GM21723 (cell line): ENCODE data around the gene DDX51.
"Not testable (repeated sequence)": the region's sequence is repeated elsewhere in the genome, so short reads cannot be mapped to it uniquely, and the experiment has no call there.

ENCODE experiments used
- ATAC-seq: cut with Tn5 transposase; IDR thresholded peaks from one replicate; pipeline ENCODE4 v1.9.1; 2021; ENCODE audit warnings: mild to moderate bottlenecking, moderate library complexity; ENCODE audit not compliant: unreplicated experiment

The DDX51 gene

DNA sequence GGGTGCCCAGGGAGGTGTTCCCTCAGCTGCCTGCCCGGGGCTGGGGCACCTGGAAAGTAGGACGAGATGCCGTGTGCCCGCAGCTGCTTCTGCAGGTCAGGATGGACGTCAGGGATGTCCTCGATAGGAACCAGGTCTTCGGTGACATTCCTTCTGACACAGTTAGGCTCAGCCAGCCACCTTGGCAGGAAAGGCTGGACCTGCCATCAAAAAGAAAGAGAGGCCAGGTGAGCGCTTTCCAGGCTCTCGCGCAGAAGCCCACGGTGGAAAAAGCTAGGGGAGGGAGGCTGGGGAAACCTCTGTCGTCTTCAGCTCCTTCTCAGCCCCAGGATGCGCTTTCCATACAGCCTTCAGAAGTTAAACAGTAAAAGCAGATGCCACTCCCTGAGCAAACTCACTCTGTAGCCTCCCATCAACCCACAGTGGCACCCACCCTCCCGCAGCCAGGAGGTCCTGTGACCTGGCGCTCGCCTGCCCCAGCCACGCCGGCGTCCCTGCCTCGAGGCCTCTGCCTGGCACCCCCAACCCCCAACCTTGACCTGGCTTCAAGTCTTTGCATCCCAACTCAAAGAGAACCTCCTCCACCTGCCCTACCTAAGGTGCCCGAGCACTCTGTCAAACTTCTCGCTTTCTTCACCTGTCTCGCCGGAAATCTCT, 1.3 kb downstream of the DDX51 start:
- no peak for ATAC-seq

DNA sequence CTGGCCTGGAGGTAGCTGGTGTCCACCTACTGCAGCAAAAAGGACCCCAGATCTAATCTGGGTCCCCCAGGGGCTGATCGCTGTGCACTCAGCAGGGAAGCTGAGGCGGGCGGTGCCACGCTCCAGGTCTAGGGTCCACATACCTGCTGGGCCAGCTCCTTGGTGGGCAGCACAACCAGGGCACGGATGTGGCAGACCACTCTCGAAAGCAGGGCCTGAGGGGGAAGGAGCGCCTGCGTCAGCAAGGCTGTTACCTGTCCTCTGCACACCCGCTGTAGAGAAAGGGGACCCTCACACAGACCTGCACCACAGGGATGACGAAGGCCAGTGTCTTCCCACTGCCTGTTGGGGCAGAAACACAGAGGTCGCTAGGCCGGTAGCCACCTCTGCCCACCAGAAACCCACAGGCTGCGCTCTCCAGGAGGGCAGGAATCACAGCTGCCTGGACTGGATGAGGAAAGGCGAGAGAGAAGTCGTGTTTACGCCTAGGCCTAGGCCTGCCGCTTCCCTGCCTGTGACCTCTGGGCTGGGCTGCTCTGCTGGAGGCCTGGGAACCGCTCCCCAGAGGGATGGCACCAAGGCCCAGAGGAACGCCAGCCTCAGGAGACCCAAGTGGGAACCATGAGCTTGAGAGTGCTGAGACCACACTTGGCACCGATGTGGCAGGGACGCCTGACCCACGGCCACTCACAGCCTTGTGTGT, 2.0 kb downstream of the DDX51 start:
- no peak for ATAC-seq

DNA sequence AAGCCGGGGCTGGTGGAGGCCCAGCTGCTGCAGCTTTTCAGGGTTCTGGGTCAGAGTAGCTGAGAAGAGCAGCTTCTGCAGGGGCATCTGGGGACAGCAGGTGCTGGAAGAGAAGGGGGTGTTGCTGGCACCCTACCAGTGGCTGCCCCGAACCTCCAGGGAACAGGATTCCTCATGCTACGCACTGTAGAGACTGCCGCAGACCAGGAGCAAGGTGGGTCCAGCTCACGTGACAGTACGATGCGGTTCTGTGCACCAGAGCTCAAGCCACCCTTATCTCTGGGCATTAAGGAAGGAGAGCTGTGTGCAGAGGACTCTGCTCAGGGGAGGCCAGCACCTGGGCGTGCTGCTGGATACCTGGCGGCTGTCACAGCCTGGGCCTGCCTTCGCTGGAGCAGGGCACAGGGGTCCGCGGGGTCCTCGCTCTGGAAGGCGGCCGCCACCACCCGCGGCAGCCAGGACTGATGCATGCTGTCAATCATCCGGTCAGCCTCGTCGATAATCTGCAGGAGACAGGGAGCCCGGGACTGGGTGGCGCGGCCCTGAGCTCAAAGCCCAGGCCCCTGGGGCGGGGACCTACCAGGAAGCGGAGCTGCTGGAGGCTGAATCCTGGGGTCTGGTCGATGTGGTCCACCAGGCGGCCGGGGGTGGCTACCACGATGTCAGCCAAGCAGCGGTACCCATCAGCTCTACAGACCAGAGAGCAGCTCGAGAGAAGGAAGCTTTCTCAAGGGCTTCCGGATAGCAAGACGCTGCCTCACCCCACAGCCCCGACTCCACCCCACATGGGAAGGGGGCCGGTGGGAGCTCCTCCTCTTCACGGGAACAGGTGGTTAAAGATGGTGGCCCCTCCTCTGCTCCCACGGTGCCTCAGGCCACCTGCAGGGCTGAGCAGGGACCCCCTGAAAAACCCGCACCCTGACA, 2.9 kb downstream of the DDX51 start:
- no peak for ATAC-seq

DNA sequence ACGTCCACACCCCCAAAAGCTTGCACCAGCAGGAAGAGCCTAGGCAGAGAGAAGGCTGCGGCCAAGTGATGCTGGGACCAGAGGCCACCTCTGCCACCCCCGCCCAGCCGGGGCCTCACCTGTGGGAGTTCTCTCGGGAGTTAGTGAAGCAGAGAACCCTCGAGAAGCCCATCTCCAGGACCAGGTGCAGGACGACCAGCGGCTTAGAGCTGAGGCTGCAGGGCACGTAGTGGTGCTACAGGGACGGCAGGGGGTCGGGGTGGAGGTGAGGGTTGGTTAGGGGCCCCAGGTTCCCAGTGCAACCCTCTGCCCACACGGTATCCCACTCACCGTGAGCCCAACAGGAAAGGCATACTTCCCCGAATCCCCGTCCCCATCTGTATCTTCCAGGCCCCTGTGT, 3.6 kb downstream of the DDX51 start:
- ATAC-seq: no peak

DNA sequence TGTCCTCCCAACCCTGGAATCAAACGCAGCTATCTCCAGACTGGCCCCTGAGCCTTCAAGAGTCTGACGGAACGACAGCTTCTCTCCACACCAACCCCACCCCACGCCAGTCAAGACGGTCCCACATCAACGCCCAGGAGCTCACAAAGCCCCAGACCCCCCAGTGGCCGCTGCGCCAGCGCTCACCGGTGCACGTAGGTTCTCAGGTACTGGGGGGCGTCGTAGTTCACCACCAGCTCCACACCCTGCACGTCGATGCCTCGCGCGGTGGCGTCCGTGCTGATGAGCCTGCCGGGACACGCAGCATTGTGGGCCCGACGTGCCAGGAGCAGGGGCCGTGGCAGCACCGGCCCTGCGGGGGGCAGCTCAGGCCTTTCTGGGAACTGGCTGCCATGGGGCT, 4.2 kb downstream of the DDX51 start:
- no peak for ATAC-seq

DNA sequence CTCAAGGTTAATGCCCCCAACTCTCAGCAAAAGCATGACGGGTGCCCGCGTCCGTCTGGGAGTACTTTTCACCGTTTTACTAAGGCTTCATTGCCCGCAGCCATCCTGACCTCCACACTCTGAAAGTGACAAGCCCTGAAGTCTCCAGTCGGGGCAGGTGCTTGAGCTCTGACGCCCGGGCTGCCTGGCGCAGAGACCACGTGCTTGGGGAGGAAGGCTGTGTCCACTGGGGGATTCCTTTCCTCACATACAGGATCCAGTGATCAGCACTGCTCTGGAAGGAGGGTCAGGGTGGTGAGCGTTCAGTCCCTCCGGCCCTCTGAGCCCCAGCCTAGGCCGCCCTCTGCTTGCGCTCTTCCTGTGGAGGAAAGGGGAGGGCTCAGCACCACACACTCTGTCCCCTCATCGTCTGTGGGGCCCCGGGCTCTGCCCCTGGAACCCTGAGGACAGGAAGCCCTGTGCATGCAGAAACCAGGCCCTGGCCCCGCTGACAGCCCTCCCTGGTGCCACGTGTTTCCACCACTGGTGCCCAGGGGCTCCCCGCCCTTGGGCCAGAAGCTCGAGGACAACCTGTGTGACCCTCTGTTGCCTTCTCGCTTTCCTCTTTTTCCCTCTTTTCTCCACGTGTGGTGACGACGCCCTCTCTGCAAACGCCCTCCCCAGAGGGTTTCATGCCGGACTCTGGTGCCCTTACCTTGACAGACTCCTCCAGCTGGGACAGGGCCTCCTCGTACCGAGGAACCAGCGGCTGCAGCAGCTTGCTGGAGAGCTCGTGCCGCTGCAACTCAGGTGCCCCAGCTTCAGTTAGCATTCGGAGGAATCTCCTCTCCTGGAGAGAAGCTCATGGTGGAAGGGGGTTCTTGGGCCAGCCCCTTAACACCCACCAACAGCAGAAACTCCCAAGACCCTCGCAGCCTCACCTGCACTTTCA, 4.9 kb downstream of the DDX51 start:
- no peak for ATAC-seq

DNA sequence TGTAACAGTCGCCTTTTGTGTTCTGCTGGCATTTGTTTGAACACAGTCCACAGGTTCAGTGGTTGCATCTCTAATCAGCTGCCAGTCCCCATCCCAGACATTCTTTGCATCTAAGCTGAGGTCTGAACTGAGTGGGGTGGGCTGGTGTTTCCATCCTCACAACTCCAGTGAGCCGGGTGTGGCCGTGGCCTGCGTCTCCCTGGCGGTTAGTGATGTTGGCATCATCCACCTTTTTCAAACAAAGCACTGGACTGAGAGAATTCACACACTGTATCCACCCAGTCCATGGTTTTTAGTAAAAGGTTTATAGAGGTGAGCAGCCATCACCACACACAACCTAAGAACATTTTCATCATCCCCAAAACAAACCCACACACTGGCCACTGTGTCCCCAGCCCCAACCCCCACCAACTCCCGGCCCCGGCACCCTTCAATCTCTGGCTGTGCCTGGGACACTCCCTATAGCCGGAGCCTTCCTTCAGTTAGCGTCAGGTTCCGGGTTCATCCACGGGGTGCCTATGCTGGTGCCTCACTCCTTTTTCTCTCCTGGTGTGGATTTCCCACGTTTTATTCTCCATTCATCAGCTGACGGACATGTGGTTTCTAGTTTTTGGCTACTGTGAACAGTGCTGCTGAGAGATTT, 6.5 kb downstream of the DDX51 start:
- ATAC-seq: no peak

DNA sequence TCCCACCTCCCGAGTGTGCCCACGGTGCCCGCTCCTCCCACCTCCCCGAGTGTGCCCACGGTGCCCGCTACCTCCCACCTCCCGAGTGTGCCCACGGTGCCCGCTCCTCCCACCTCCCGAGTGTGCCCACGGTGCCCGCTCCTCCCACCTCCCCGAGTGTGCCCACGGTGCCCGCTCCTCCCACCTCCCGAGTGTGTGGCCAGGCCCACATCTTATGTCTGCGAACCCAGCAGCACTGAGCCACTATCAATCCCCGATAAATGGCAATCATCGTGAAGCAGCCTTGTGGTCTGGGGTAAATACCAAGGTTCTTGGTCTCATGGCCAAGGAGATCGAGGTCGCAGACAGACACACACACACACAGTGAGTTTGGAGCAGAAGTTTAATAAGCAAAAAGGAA, 7.9 kb downstream of the DDX51 start:
- ATAC-seq: not testable (repeated sequence)

DNA sequence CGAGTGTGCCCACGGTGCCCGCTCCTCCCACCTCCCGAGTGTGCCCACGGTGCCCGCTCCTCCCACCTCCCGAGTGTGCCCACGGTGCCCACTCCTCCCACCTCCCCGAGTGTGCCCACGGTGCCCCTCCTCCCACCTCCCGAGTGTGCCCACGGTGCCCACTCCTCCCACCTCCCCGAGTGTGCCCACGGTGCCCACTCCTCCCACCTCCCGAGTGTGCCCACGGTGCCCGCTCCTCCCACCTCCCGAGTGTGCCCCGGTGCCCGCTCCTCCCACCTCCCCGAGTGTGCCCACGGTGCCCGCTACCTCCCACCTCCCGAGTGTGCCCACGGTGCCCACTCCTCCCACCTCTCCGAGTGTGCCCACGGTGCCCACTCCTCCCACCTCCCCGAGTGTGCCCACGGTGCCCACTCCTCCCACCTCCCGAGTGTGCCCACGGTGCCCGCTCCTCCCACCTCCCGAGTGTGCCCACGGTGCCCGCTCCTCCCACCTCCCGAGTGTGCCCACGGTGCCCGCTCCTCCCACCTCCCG, 9.4 kb downstream of the DDX51 start:
- not testable (repeated sequence) for ATAC-seq

DNA sequence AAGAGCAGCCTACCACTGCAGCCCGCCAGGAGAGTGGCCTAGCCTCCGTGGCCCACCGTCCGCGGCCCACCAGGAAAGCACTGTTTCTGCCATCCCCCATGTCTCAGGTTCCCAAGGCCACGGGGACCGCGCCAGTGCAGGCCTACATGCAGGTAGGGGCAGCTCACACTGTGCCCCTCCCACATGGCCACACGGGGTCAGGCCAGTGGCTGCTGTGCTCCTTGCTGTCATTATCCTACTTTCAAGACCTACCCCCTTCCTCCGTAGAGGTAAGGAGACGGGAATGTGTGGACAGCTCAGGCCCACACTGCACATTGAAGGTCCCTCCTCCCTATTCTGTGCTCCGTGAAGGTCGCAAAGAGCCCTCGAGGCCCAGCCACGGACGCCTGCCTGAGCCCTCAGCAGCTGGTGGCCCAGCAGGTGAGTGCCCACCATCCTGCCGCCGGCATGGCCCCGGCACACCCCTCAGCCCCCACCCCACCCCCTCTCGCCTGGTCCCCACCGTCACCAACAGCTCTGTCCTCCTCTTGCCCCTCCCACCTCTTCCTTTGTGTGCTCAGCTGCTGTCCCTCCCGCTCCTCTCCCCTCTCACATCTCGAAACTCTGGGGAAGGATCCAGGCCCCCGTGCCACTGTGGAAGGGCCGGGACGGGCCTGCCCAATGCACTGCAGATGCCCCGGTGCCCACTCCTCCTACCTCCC, 10.0 kb downstream of the DDX51 start:
- ATAC-seq: no peak

DNA sequence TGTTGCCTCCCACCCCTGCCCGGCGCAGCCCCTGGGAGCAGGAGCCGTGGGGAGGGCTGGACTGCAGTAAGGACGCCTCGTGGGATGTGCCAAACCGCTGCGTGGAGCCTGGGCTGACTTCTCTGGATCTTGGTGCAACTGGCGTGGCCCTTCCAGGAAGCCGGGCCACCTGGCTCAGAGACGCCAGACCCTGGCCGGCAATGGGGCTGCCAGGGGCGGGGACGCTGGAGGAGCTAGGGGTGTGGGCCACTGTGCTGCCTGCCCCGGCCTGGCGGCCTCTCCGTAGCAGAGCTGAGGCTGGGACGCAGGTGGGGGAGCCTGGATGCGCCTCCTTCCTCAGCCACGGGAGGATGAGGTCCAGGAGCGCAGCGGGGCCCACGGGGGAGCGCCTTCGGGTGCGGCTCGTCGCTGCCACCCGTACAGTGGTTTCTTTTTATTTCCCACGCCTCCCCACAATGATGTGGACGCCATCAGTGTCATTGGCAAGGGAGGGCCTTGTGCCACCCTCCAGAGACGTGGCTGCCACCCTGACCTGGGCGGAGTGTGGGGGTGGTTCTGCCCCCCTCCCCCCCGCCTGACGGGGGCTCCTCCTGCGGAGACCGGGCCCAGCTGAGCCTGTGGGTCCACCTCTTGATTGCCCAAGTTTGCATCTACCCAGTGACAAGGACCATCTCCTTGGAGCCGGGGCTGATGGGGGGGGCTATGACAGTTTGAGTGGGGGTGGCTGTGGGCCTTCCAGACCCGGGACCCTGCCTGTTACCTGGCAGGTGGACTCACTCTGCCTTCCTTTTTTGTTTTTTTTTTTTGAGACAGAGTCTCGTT, 11.3 kb downstream of the DDX51 start:
- no peak for ATAC-seq

DNA sequence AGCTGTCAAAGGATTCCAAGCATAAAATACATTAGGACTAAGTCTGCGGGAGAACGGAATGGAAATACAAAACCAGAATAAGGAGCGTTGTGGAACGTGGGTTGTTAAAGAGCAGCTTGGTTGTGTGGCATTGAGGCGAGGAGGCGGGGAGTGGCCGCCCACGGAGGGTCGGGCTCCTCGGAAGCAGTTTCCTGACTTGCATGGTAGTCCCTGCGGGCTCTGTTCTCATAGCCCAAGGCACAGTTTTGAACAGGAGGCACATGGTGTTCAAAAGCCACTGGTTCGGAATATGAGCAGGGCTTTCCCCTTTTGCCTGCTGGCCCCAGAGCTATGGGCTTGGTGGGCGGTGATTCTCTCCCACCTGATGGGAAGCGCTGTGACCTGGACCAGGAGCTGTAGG, 12.2 kb downstream of the DDX51 start:
- ATAC-seq: no peak

DNA sequence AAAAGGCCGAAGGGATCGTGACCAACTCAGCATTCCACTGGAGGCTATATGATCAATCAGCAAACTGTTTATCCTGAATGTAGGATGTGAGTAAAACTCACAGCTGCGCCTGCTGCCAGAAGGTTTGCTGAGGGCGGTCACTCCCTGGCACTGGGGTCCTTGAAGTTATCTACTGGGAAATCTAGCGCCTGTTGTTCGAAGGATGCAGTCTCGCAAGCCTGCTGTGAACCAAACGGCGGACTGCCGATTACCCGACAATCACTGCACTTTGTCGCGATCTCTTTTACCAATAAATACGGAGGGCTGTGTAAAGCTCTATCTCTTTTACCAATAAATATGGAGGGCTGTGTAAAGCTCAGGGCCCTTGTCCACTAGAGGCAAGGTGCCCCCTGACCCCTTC, 12.9 kb downstream of the DDX51 start:
- ATAC-seq: no peak

DNA sequence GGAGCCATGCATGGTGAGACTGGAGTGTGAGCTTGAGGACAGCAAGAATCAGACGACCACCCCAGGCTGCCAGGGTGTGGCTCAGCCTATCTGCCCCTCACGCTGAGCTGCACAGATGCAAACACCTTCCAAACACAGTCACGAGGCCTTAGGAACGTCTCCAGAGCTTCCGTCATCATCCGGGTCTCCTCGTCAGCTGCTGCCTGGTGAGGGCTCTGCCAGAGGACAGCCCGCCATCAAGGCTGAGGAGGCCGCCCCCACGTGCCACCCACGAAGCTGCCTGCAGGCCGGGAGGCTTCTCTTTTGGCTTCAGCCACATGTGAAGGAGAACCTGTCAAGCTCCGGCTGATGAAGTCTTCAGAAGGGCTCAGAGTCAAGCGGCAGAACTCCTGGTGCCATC, 13.4 kb downstream of the DDX51 start:
- ATAC-seq: no peak

DNA sequence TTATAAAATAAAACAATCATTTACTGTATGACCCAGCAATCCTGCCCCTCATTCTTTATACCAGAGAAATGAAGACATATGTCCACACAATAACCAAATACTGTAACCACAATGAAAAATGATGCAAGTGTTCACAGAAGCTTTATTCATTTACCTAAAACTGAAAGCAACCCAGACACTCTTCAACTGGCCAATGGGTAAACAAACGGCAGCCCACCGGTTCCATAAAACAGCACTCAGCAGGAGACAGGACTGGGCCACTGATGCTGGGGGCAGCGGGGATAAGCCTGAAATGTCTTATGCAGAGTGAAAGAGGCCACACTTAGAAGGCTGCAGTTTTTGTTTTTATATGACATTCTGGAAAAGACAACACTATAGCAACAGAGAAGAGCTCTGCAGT, 15.1 kb downstream of the DDX51 start:
- ATAC-seq: no peak

DNA sequence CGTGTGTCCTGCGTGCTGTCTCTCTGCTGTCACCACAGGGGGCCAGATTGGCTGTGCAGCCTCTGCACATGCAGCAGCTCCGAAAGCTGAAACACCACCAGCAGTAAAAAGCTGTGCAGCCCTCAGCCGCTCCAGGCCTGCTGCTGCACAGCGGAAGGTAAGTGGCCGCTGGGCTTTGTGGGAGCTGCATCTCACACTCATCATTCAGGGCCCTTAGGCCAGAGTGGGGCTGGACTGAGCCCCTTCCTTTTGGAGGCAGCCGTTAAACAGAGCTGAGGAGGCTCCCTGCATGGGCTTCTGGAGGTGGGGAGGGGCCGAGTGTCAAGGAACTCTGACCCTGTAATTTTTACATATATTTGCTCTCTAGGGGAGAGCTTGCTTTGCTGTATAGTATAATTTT, 17.1 kb downstream of the DDX51 start:
- ATAC-seq: no peak

DNA sequence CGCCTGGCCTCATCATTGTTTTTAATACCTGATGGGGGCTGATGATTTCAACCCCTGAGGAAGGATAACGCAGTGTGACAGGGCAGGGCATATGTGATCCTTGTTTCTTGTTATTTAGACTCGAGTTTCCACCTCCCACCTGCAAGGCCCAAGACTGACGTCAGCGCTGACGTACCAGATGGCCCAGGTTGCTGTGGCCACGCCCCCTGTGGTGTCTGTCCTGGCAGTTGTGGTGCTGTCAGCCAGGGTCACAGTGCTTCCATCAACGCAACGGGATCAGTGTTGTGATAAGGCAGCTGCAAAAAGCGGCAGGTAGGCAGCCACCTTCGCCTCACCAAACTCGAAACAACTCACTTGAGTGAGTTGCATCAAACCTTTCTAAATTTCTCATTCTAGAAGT, 18.4 kb downstream of the DDX51 start:
- no peak for ATAC-seq

DNA sequence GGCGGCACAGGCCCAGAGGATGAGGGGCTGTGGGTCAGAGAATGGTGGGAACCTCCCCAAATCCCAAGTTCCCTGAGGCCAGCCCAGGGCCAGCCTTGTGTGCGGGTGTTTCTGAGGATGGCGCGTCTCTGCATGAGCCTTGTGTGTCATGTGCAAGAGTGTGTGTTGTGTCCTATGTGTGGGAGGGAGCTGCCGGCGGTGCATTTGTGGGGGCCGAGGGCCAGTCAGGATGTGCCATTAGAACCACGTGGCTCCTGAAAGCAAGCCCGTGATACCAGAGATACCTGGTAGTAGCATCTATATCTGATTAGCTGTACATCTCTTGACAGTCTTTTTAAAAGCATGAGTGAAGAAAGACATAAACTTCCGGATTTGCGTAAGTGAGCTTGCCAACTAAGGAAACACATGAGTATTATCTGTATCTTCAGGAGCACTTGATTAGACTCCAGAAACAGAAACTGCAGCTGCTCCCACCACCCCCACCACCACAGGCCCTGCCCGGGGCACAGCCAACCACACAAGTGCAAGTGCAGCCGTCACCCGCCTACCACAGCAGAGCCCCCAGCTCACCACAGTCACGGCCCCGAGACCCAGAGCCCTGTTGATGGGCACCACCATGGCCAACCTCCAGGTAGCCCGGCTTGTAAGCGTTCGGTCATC, 19.2 kb downstream of the DDX51 start:
- no peak for ATAC-seq
